Stimulated activated CD4-positive, alpha-beta T cell treated with anti-CD3 and anti-CD28 coated beads, Interleukin-12 subunit alpha, Interleukin-12 subunit beta, amount 100 ng/mL, for 24 hours (primary cell): ENCODE data around the gene GZMH.
"Not testable (repeated sequence)": the region's sequence is repeated elsewhere in the genome, so short reads cannot be mapped to it uniquely, and the experiment has no call there.

Experiments used
- DNase-seq, 2 experiments: peaks; one replicate each; pipeline ENCODE4 v3.0.0-alpha.2; 2020; ENCODE audit warnings: low read depth in 2 of 2

Gene GZMH

GRCh38 chr14:24609655-24610344, at the start of gene GZMH:
Gene GZMH, minus strand, starts transcription at chr14:24609685. Its CDS starts 72 bp downstream, at chr14:24609613.
- no peak for DNase-seq

- not testable (repeated sequence) for DNase-seq
These were observed 38.9 kb upstream of the GZMH start for GRCh38 chr14:24648361-24648760.

DNA sequence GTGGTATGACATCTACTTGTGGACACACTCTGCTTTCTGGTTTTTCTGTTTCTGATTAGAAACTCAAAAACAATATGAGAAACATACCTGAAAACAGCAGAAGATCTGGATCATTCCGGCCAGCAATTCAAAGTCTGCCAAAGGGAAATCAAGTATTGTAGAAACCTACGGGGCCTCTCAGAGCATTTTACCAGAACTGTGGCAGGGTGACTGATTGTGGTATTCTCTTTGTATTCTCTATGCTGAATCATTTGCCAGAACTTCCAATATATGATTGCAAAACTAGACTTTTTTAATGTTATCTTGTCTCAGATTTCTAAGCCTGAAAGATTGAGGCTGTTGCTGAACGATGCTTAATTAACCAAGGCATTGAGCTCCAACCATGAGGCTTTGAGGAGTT, 30.4 kb upstream of the GZMH start:
- no peak for DNase-seq

DNA sequence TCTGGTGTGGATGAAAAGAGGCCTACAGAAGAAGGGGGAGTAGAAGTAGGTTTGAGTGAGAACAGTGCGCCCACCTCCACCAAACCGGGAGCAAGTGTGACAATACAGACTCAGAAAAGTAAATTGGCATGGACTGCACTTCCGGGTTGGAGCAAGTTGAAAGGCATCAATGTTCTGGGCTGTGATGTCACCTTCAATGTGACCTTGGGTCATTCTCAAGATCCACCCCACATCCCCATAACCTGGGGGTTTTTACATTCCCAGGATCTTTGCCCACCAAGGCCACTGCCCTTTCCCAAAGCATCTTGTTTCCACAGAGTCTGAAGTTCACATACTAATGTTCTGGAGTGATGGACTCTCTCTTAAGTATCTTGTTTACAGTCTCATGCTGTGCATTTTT, 29.8 kb upstream of the GZMH start:
- DNase-seq, result no peak

GRCh38 chr14:24634158-24634557, 24.7 kb upstream of the GZMH start, which contains the start of gene GZMB:
Gene GZMB, minus strand, starts transcription at chr14:24634190. Its CDS starts 30 bp downstream, at chr14:24634160.
- DNase-seq, result peak; percentile 37 to 68

DNA sequence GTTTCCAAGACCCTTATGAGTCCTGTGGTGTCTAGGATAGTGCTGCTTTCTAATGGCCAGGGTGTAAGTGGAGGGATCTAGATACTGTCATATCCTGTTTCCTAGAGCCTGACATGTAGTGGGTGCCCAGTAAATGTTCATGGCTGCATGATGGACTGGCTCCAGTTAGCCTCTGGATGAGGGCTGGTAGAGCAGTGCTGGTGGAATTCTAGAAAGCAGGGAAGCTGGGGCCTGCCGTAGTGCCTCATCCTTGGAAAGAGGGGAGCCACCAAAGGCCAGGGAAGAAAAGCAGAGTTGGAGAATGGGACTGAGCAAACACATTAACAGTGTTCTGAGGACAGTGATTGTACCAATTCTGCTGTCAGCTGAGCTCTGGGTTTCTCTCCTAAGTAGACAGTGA, 23.9 kb upstream of the GZMH start:
- no peak for DNase-seq

DNA sequence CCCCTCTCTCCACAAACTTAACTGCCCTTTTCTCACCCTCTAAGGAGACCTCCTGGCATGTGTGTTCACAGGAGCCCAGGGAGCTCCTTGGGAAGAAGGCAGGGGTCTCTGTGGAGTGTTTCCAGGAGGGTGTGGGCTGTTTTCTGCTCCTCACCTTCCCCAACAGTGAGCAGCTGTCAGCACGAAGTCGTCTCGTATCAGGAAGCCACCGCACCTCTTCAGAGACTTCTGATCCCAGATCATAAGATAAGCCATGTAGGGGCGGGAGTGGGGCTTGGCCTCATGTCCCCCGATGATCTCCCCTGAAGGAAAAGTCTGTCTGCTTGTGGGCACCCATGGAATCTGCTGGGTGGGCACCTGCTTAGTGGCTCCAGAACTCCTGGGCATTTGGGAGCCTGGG, 23.3 kb upstream of the GZMH start:
- DNase-seq, result no peak

DNA sequence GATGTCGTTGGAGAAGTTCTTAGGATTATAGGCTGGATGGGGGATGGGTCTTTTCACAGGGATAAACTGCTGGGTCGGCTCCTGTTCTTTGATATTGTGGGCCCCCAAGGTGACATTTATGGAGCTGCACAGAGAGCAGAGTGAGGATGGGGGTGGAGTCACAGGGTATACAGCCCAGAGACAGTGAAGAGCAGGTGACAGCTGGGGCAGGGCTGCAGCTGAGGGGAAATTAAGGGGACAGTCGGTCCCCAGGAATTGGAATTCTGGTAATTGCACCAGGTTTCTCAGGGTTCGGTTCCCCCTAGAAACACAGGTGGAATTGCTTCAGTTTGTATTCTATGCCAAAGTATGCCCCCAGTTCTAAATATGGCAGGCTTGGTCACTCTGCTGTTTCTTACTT, 22.9 kb upstream of the GZMH start:
- no peak for DNase-seq

- no peak for DNase-seq
These were observed 22.4 kb upstream of the GZMH start for GRCh38 chr14:24631749-24632335.

- DNase-seq, result no peak
These were observed 21.5 kb upstream of the GZMH start for GRCh38 chr14:24630872-24631477.

DNA sequence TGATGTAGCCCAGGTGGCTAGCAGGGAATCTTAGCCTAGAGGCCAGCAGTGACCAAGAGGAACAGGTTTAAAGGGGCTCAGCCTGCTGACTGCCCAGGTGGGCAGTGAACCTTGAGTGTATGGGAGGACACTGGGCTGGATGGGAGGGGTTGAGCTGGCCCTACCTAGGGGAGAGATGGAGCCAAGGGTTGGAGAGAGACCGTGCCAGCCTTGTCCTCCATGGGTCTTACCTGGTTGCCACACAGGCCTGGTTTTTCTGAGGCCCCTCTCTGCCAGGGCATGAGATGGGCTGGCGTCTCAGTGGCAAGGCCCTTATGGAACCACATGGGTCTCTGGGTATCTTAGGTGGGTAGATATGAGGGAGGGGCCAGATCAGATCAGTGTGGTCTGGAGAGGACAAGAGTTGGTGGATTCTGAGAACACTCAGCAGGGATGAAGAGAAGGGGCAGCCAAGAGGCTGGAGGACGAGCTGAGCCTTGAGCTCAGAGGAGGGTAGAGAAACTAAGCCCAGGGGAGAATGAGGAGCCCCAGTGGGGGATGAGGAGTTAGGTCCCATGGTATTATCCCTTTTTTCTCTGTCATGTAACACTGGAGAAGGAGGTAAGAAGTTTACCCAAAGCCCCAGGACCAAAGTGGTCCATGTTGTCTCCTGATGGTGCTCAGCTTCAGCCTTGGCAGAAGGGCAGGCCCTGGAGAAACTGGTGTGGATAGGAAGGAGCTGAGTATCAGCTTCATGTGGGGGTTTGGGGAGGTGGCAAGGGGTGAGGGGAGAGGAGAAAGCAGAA, 20.8 kb upstream of the GZMH start:
- DNase-seq, result no peak

- DNase-seq, result no peak
These were observed 20.0 kb upstream of the GZMH start for GRCh38 chr14:24629521-24629920.

- no peak for DNase-seq
These were observed 4.3 kb upstream of the GZMH start for GRCh38 chr14:24613747-24614146.

DNA sequence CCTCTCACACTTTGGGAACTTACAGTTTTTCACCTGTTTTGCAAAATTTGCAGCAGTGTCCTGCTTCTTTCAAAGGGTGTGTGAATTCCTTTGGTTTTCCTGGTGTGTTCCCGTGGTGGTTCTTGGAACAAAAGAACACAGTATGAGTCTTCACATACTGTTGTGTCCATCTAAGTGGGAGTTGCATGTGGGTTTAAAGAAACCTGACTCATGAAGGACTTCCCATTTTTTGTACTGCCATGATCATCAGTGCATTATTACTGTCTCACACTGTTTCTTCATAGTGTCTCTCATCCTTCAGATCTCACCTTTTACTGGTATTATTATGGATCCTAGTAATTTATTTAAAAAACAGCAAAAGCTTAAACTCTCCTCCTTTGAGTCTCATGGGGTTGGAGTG, 3.8 kb upstream of the GZMH start:
- no peak for DNase-seq

DNA sequence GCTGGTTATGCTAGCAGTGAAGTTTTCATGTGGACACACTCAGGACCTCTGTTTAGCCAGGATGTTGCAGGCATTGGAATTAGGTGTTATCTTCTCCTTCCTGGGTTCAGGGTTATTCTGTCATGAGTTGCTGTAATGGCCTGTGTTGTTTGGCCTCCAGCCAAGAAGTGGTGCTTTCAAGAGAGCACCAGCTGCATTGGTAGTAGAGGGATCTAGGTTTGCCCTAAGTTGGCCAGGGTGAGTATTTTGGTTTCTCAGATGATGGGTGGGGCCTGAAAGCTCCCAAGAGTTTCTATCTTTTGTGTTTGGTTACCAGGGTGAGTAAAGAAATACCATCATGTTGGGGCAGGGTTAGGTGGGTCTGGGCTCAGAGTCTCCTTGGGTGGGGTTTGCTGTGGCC, 2.7 kb upstream of the GZMH start:
- no peak for DNase-seq

DNA sequence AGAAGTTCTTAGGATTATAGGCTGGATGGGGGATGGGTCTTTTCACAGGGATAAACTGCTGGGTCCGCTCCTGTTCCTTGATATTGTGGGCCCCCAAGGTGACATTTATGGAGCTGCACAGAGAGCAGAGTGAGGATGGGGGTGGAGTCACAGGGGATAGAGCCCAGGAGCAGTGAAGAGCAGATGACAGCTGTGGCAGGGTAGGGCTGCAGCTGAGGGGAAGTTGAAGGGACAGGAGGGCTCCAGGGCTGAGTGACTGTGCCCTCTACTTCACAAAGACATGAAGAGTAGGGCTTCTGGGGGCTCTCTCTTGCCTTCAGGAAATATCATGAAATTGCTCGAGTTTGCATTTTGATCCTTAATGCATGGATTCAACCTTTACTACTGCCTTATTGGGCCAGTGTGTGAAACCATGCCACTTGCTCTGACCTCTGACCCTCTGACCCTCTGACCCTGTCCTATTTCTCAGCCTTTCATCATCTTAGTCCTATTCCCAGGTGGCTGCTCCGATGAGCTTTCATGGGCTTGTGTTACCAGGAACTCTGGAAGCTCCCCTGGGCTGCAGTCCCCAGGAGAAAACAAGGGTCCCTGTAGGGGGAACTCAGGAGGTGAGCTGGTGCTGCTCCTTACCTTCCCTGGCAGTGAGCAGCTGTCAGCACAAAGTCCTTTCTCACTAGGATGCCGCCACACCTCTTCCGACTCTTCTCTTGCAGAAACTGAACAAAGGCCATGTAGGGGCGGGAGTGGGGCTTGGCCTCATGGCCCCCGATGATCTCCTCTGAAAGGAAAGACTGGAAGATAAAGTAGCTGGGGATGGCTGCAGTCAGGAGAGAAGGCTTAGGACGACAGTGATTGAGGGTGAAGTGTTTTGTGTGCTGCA, 1.6 kb downstream of the GZMH start:
- DNase-seq, result no peak

DNA sequence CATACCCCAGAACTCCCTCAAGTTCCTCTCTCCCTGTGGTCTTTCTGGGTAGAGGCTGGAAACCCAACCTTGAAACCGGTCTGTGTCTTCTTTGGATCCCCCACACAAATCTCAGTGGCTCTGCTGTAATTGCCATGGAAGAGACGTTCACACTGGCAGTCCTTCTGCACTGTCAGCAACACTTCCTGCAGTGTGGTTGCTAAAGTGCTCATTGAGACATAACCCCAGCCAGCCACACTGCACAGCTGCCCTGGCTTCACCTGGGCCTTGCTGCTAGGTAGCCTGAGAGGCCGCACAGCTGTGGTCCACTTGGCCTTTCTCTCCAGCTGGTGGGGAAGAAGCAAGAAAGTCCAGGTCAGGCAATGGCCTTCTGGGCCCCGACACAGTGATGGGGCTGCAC, 2.4 kb downstream of the GZMH start:
- no peak for DNase-seq

DNA sequence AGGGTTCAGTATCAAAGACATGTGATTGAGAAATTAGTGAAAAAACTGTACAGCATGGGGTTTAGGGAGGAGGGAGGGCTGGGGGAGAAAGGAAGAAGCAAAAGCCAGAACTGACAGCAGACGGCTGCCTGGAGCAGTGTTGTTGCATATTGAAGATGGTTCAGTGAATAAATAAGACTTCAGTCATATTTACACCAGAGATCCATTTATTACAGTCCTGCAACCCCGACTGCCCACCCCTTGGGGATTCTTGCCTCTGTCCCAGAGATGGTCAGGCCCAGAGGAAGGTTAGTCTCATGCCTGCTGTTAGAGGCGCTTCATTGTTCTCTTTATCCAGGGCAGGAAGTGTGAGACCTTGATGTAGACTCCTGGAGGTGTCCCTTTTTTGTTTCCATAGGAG, 3.2 kb downstream of the GZMH start:
- no peak for DNase-seq

- DNase-seq, result peak; percentile 53 to 75
These were observed 3.9 kb downstream of the GZMH start for GRCh38 chr14:24605435-24606190.

DNA sequence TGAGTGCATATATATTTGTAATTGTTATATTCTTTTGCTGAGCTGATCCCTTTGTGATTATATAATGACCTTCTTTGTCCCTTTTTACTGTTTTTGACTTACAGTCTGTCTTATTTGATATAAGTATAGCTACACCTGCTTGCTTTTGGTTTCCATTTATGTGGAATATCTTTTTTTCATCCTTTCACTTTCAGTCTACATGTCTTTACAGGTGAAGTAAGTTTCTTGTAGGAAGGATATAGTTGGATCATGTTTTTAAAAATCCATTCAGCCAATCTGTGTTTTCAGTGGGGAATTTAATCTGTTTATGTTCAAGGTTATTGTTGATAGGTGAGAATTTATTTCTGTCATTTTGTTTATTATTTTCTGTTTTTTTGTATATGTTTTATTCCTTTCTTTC, 12.1 kb downstream of the GZMH start:
- DNase-seq, result no peak
